ENCODE data around the gene ATCAY. TPM values are rescaled to one million over a fixed set of nuclear protein-coding genes. Genes with fewer than 3 reads are reported as not detected.

The ATCAY gene
- total RNA-seq, 2 experiments from 2014 or later = not detected

DNA sequence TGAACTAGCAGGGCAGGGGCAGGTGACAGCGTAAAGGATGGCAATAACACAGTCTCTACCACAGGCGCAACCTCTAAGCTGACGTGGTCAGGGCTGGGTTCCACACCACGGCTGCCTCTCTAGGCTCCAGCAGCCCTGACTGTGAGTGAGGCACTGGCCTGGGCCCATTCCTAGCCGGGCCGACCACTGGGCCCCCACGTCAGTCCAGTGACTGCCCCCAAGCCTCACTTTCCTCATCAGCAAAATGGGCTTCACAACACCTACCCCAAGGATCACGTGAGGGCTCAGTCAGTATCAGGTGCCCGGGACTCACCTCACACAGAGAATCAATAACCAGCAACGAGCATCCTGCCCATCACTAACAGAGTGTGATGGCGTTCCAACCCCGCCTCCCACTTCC is 16.8 kb upstream of the ATCAY start:
- TF ChIP-seq, protein P1, sequence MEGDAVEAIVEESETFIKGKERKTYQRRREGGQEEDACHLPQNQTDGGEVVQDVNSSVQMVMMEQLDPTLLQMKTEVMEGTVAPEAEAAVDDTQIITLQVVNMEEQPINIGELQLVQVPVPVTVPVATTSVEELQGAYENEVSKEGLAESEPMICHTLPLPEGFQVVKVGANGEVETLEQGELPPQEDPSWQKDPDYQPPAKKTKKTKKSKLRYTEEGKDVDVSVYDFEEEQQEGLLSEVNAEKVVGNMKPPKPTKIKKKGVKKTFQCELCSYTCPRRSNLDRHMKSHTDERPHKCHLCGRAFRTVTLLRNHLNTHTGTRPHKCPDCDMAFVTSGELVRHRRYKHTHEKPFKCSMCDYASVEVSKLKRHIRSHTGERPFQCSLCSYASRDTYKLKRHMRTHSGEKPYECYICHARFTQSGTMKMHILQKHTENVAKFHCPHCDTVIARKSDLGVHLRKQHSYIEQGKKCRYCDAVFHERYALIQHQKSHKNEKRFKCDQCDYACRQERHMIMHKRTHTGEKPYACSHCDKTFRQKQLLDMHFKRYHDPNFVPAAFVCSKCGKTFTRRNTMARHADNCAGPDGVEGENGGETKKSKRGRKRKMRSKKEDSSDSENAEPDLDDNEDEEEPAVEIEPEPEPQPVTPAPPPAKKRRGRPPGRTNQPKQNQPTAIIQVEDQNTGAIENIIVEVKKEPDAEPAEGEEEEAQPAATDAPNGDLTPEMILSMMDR (IDR thresholded peaks at IDR 0.05) = no peak
- Histone ChIP-seq H3K4me1 (ENCODE audit: insufficient read depth, low read length) (peaks cover 2% of the 10 kb centered on the region), H3K27ac (ENCODE audit: low read depth in 1 of 2, low read length in 2 of 2) (no peak overlapping the region), H3K4me3 (ENCODE audit: low read length) (no peak overlapping the region), H3K27me3 (ENCODE audit: control insufficient read depth in 1 of 2, insufficient read depth in 2 of 2, low read length in 2 of 2) (peaks cover 12 to 24% of the 10 kb centered on the region in 2 experiments), H3K9me3 (ENCODE audit: control insufficient read depth in 1 of 2, insufficient read depth in 1 of 2, low read length in 2 of 2) (no peaks in the 10 kb centered on the region), H3K36me3 (ENCODE audit: insufficient read depth, low read length) (no peaks in the 10 kb centered on the region)
- no peak for ATAC-seq (ENCODE audit: poor library complexity)
- Mint-ChIP-seq H3K27me3 (peaks cover 23% of the 10 kb centered on the region), H3K4me1 (ENCODE audit: low read depth) (no peaks in the 10 kb centered on the region), H3K9me3 (no peaks in the 10 kb centered on the region), H3K36me3 (ENCODE audit: low read depth) (no peaks in the 10 kb centered on the region), H3K27ac (no peak overlapping the region), H3K4me3 (no peak overlapping the region)
- ChIA-PET POLR2A (no interaction called here), CTCF (no interaction called here)
- no peak for DNase-seq
- intact Hi-C loops (cut with DNase I, micrococcal nuclease) = no loop called here

DNA sequence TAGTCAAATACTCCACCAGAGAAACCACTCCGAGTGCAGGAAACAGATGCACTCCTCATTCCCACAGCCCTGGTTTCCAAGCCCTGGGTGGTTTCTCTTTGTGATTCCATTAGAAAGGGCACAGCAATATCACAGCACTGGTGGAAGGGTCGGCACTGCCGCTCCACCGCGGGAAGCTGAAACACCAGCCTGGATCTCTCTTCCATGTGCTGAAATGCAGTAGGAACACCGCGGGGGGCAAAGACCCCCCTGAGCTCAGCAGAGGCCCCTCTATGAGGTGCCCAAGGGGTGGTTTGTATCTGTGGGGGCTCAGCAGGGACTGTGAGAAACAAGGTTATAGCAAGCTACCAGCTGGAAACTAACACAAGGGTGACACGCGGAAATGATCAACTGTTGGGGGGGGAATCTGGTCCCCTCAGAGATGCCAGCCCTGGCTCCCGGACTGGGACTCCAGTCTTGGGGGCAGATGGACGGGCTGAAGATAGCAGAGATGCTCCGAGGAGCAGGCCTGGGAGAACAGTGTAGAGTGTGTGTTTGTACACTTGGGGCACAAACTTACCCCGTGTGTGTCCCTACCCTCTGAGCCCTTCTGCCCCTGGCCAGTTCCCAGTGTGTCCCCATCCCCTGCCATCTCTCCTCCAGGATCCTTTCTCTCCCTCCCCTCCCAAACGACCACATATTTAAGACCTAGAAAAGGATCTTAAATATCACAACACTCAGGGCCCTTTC is 13.4 kb upstream of the ATCAY start:
- no peak overlapping the region for H3K4me3 Mint-ChIP-seq
- H3K27ac ChIP-seq (ENCODE audit: low read depth in 1 of 2, low read length in 2 of 2) = no peak overlapping the region
- ChIA-PET POLR2A (no interaction called here), CTCF (no interaction called here)
- no peaks in the 10 kb centered on the region for H3K36me3 Mint-ChIP-seq (ENCODE audit: low read depth)
- TF ChIP-seq, protein P1 (IDR thresholded peaks at IDR 0.05) = no peak
- H3K4me3 ChIP-seq (ENCODE audit: low read length) = no peak overlapping the region
- no peaks in the 10 kb centered on the region for H3K9me3 Mint-ChIP-seq
- peaks cover 6% of the 10 kb centered on the region for H3K4me1 Mint-ChIP-seq (ENCODE audit: low read depth)
- H3K9me3 ChIP-seq (ENCODE audit: control insufficient read depth in 1 of 2, insufficient read depth in 1 of 2, low read length in 2 of 2) = peaks cover 5 to 11% of the 10 kb centered on the region in 2 experiments
- intact Hi-C loops (cut with DNase I, micrococcal nuclease) = no loop called here
- H3K36me3 ChIP-seq (ENCODE audit: insufficient read depth, low read length) = no peaks in the 10 kb centered on the region
- H3K4me1 ChIP-seq (ENCODE audit: insufficient read depth, low read length) = peaks cover 9% of the 10 kb centered on the region
- H3K27me3 ChIP-seq (ENCODE audit: control insufficient read depth in 1 of 2, insufficient read depth in 2 of 2, low read length in 2 of 2) = peaks cover 29 to 42% of the 10 kb centered on the region in 2 experiments
- peaks cover 47% of the 10 kb centered on the region for H3K27me3 Mint-ChIP-seq
- no peak for ATAC-seq (ENCODE audit: poor library complexity)
- H3K27ac Mint-ChIP-seq = no peak overlapping the region
- DNase-seq = no peak

DNA sequence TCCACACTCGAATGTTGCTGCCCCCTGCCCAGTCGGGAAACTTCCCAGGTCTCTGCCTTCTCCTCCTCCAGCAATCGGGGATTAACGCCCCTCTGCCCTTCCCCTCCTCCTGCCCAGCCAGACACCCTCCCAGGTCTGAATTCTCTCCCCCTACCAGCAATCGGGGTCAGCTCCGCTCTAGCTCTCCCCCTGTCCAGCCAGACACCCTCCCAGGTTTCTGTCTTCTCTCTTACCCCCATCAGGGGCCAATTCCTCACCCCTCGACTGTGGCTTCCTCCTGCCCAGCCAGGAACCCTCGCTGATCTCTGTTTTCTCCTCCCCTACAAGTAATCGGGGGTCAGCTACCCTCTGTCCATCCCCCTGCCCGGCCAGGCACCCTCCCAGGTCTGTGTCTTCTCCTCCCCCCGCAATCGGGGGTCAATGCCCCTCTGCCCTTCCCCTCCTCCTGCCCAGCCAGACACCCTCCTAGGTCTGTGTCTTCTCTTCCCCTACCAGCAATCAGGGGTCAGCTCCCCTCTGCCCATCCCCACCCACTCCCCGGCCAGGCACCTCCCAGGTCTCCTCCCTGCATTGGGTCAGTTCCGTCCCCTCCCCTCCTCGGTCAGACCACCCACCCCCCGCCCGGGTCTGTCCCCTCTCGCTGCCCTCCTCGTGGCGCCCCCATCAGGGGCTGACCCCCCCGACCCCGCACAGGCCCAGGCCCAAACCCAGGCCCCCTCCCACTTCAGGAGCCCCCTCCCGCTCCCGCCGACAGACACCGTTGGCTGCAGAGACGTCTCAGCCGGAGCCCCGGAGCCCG is 12.3 kb upstream of the ATCAY start:
- Histone ChIP-seq H3K36me3 (ENCODE audit: insufficient read depth, low read length) (no peaks in the 10 kb centered on the region), H3K4me3 (ENCODE audit: low read length) (no peak overlapping the region), H3K9me3 (ENCODE audit: control insufficient read depth in 1 of 2, insufficient read depth in 1 of 2, low read length in 2 of 2) (peaks cover 5 to 11% of the 10 kb centered on the region in 2 experiments), H3K4me1 (ENCODE audit: insufficient read depth, low read length) (peaks cover 9% of the 10 kb centered on the region), H3K27ac (ENCODE audit: low read depth in 1 of 2, low read length in 2 of 2) (no peak overlapping the region), H3K27me3 (ENCODE audit: control insufficient read depth in 1 of 2, insufficient read depth in 2 of 2, low read length in 2 of 2) (peaks cover 29 to 42% of the 10 kb centered on the region in 2 experiments)
- Mint-ChIP-seq H3K27ac (no peak overlapping the region), H3K27me3 (peaks cover 55% of the 10 kb centered on the region), H3K9me3 (no peaks in the 10 kb centered on the region), H3K4me1 (ENCODE audit: low read depth) (peaks cover 6% of the 10 kb centered on the region), H3K36me3 (ENCODE audit: low read depth) (no peaks in the 10 kb centered on the region), H3K4me3 (peak overlapping the region; percentile 20)
- intact Hi-C loops (cut with DNase I, micrococcal nuclease) = no loop called here
- TF ChIP-seq, protein P1 (IDR thresholded peaks at IDR 0.05) = no peak
- POLR2A ChIA-PET = no interaction called here
- ATAC-seq (ENCODE audit: poor library complexity) (no peak), DNase-seq (no peak)
- CTCF ChIA-PET = no interaction called here
